Measurements from ENCODE around the gene XPO6.
"Not testable (repeated sequence)": the region's sequence is repeated elsewhere in the genome, so short reads cannot be mapped to it uniquely, and the experiment has no call there.

Gene XPO6

GRCh38 chr16:28125592-28125991 is 86.2 kb downstream of the XPO6 start:
- H3K4me3 ChIP-seq (ENCODE audit: low read length), result no peak overlapping the region
- TF ChIP-seq CTCF (conservative IDR thresholded peaks at IDR 0.05; ENCODE audit: low read length), result no peak
- DNase-seq (ENCODE audit: low read depth), result no peak

- H3K4me3 ChIP-seq (ENCODE audit: low read length), result no peak overlapping the region
- no peak for TF ChIP-seq CTCF (conservative IDR thresholded peaks at IDR 0.05; ENCODE audit: low read length)
- DNase-seq (ENCODE audit: low read depth), result no peak
Measured at GRCh38 chr16:28121527-28121926, 90.2 kb downstream of the XPO6 start.

GRCh38 chr16:28120754-28121153 is 91.0 kb downstream of the XPO6 start:
- no peak overlapping the region for H3K4me3 ChIP-seq (ENCODE audit: low read length)
- DNase-seq (ENCODE audit: low read depth), result no peak
- TF ChIP-seq CTCF (conservative IDR thresholded peaks at IDR 0.05; ENCODE audit: low read length), result no peak

GRCh38 chr16:28118637-28119036 is 93.1 kb downstream of the XPO6 start:
- no peak overlapping the region for H3K4me3 ChIP-seq (ENCODE audit: low read length)
- no peak for TF ChIP-seq CTCF (conservative IDR thresholded peaks at IDR 0.05; ENCODE audit: low read length)
- no peak for DNase-seq (ENCODE audit: low read depth)

GRCh38 chr16:28117168-28117565 is 94.6 kb downstream of the XPO6 start:
- H3K4me3 ChIP-seq (ENCODE audit: low read length), result no peak overlapping the region
- no peak for DNase-seq (ENCODE audit: low read depth)
- TF ChIP-seq CTCF (conservative IDR thresholded peaks at IDR 0.05; ENCODE audit: low read length), result no peak

- not testable (repeated sequence) for DNase-seq (ENCODE audit: low read depth); H3K4me3 ChIP-seq (ENCODE audit: low read length)
Measured at GRCh38 chr16:28115866-28116265, 95.9 kb downstream of the XPO6 start.

GRCh38 chr16:28112908-28113307 is 98.9 kb downstream of the XPO6 start:
- H3K4me3 ChIP-seq (ENCODE audit: low read length), result no peak overlapping the region
- no peak for TF ChIP-seq CTCF (conservative IDR thresholded peaks at IDR 0.05; ENCODE audit: low read length)
- no peak for DNase-seq (ENCODE audit: low read depth)

- no peak for TF ChIP-seq CTCF (conservative IDR thresholded peaks at IDR 0.05; ENCODE audit: low read length)
- no peak overlapping the region for H3K4me3 ChIP-seq (ENCODE audit: low read length)
- DNase-seq (ENCODE audit: low read depth), result no peak
Measured at GRCh38 chr16:28110977-28111376, 100.8 kb downstream of the XPO6 start.

Data from AG10803 (cell line).